ENCODE measurements around the gene ENO1. TPM values are rescaled to one million over a fixed set of nuclear protein-coding genes. Genes with fewer than 3 reads are reported as not detected.
A peak's percentile ranks its signal among the peaks of the same experiment; 100 is the strongest.

Gene ENO1
- total and polyA plus RNA-seq, 10 of the 15 experiments (the other 5 are each of a cell fraction or from before 2014, with no cell fraction given): 1,850 to 4,219 (median 2,331) TPM

GRCh38 chr1:8856689-8857412 is 21.6 kb downstream of the ENO1 start (continued):
- TF ChIP-seq RFX5 (IDR thresholded peaks at IDR 0.05; ENCODE audit: low read depth, low read length) (no peak), KLF5 (IDR thresholded peaks at IDR 0.05; ENCODE audit: partially characterized antibody) (no peak), BHLHE40 (IDR thresholded peaks at IDR 0.05; ENCODE audit: borderline replicate concordance in 1 of 2, low read depth in 2 of 2, low read length in 1 of 2) (no peak), CEBPB (IDR thresholded peaks at IDR 0.05; ENCODE audit: borderline replicate concordance in 1 of 2, low read depth in 2 of 2, low read length in 2 of 2) (no peak), ZNF384 (IDR thresholded peaks at IDR 0.05; ENCODE audit: borderline replicate concordance, low read depth, low read length) (no peak), POLR2AphosphoS5 (IDR thresholded peaks at IDR 0.05; ENCODE audit: low read length) (peak; percentile 60; the same call in 1 of the 2 replicates), RAD51 (IDR thresholded peaks at IDR 0.05) (no peak), YBX1 (IDR thresholded peaks at IDR 0.05) (no peak), CHD2 (IDR thresholded peaks at IDR 0.05; ENCODE audit: borderline replicate concordance, low read depth, low read length) (no peak), RELA (IDR thresholded peaks at IDR 0.05; ENCODE audit: borderline replicate concordance, partially characterized antibody) (no peak), SPI1 (IDR thresholded peaks at IDR 0.05; ENCODE audit: borderline replicate concordance, insufficient read depth, low read depth, low read length) (no peak), SKIL (IDR thresholded peaks at IDR 0.05; ENCODE audit: low read depth, poor library complexity, severe bottlenecking) (no peak), GATAD2B (conservative IDR thresholded peaks at IDR 0.05; ENCODE audit: low read depth) (no peak), RBBP5 (conservative IDR thresholded peaks at IDR 0.05) (no peak)

Measured in GM12878 (cell line).